ENCODE measurements around the gene FBXO30.

Gene FBXO30

GRCh38 chr6:145836772-145837171 is 22.2 kb upstream of the FBXO30 start (continued):
- TF ChIP-seq ZFP69B (tag by site-specific recombination; IDR thresholded peaks at IDR 0.05) (no peak), ZNF791 (tag by site-specific recombination; IDR thresholded peaks at IDR 0.05) (no peak), SALL2 (tag by site-specific recombination; IDR thresholded peaks at IDR 0.05; ENCODE audit: borderline replicate concordance) (no peak), HOXA7 (CRISPR knock-in tag; IDR thresholded peaks at IDR 0.05; ENCODE audit: borderline replicate concordance) (no peak), ZNF548 (tag by site-specific recombination; IDR thresholded peaks at IDR 0.05) (no peak), ZSCAN23 (tag by site-specific recombination; IDR thresholded peaks at IDR 0.05) (no peak), ZFP37 (tag by site-specific recombination; IDR thresholded peaks at IDR 0.05) (no peak)

DNA sequence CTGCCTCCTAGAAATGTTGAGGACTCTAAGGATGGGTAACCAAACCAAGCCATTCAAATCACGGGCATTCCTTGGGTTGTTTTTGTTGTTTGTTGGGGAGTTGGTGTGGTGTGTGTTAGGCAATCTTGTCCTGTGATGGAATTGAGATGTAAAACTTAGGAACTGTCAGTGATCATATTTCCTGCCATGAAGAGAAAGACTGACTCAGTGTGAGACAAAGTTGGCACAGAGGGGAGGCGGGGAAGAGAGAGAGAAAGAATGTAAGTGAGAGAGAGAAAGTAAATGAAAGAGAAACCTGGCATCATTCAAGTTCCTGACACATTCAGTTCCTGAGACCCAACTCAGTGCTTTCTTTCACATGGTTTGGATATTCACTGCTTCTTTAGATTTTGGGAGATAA is 21.6 kb upstream of the FBXO30 start:
- no peak overlapping the region for H3K4me3 ChIP-seq (ENCODE audit: low read depth, low read length)
- ChIA-PET POLR2A (no interaction called here), CTCF (interaction anchor here (0.7 kb wide), 1 partner anchor 1515 kb away, joined by 3 read pairs; no protein-coding TSS in a partner anchor)
- H3K4me1 ChIP-seq (ENCODE audit: control insufficient read depth, insufficient read depth, low read length), result no peaks in the 10 kb centered on the region
- H3K27ac ChIP-seq (ENCODE audit: extremely low read depth, low read depth, low read length), result no peak overlapping the region
- TF ChIP-seq ZSCAN4 (tag by site-specific recombination; IDR thresholded peaks at IDR 0.05) (no peak), PRDM1 (tag by site-specific recombination; IDR thresholded peaks at IDR 0.05) (0 out of 2 replicates have a peak, but pooled peaks have one; percentile 53), ZNF677 (tag by site-specific recombination; IDR thresholded peaks at IDR 0.05) (no peak), ZNF148 (tag by site-specific recombination; IDR thresholded peaks at IDR 0.05; ENCODE audit: borderline replicate concordance) (no peak), SETDB1 (IDR thresholded peaks at IDR 0.05; ENCODE audit: insufficient read length, low read length) (no peak)
- TF ChIP-seq, protein P1, sequence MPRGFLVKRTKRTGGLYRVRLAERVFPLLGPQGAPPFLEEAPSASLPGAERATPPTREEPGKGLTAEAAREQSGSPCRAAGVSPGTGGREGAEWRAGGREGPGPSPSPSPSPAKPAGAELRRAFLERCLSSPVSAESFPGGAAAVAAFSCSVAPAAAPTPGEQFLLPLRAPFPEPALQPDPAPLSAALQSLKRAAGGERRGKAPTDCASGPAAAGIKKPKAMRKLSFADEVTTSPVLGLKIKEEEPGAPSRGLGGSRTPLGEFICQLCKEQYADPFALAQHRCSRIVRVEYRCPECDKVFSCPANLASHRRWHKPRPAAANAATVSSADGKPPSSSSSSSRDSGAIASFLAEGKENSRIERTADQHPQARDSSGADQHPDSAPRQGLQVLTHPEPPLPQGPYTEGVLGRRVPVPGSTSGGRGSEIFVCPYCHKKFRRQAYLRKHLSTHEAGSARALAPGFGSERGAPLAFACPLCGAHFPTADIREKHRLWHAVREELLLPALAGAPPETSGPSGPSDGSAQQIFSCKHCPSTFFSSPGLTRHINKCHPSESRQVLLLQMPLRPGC (tag by site-specific recombination; IDR thresholded peaks at IDR 0.05), result no peak
- no peaks in the 10 kb centered on the region for H3K36me3 ChIP-seq (ENCODE audit: control insufficient read depth in 2 of 2, insufficient read depth in 1 of 2, low read length in 2 of 2)
- no peaks in the 10 kb centered on the region for H3K9me3 ChIP-seq (ENCODE audit: control insufficient read depth, insufficient read depth, low read depth, low read length)

DNA sequence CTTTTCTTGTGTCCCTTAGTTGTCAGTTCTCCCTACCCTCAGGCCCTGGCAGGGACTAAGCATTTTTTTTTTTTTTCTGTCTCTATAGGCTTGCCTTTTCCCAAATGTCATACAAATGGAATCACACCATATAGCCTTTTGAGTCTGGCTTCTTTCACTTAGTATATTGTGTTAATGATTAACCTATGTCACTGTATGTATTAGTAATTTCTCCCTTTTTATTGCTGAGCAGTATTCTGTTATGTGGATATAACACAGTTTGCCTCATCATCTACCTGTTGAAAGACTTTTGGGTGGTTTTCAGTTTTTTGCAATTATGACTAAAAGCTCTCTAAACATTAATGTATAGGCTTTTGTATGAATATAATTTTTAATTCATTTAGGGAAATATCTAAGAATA is 16.0 kb upstream of the FBXO30 start:
- H3K4me1 ChIP-seq (ENCODE audit: control insufficient read depth, insufficient read depth, low read length), result no peaks in the 10 kb centered on the region
- no peak overlapping the region for H3K4me3 ChIP-seq (ENCODE audit: low read depth, low read length)
- no peak overlapping the region for H3K27ac ChIP-seq (ENCODE audit: extremely low read depth, low read depth, low read length)
- TF ChIP-seq PATZ1 (tag by site-specific recombination; IDR thresholded peaks at IDR 0.05) (no peak), ZNF404 (tag by site-specific recombination; IDR thresholded peaks at IDR 0.05) (no peak), GLIS1 (tag by site-specific recombination; IDR thresholded peaks at IDR 0.05) (no peak), ZNF530 (tag by site-specific recombination; IDR thresholded peaks at IDR 0.05; ENCODE audit: low read depth) (no peak), ZIC2 (tag by site-specific recombination; IDR thresholded peaks at IDR 0.05) (no peak), ZNF423 (tag by site-specific recombination; IDR thresholded peaks at IDR 0.05) (no peak), ZSCAN23 (tag by site-specific recombination; IDR thresholded peaks at IDR 0.05) (no peak), ZNF391 (tag by site-specific recombination; IDR thresholded peaks at IDR 0.05; ENCODE audit: borderline replicate concordance, low read depth) (no peak), HOXD13 (CRISPR knock-in tag; IDR thresholded peaks at IDR 0.05; ENCODE audit: borderline replicate concordance) (no peak), ZNF24 (tag by site-specific recombination; IDR thresholded peaks at IDR 0.05) (no peak), ZNF629 (tag by site-specific recombination; IDR thresholded peaks at IDR 0.05) (no peak), ZNF701 (tag by site-specific recombination; IDR thresholded peaks at IDR 0.05) (no peak), ZNF133 (tag by site-specific recombination; IDR thresholded peaks at IDR 0.05) (no peak), ZBTB8A (tag by site-specific recombination; IDR thresholded peaks at IDR 0.05) (no peak), YY1 (tag by site-specific recombination; IDR thresholded peaks at IDR 0.05) (no peak), ZNF548 (tag by site-specific recombination; IDR thresholded peaks at IDR 0.05) (no peak)
- no peaks in the 10 kb centered on the region for H3K9me3 ChIP-seq (ENCODE audit: control insufficient read depth, insufficient read depth, low read depth, low read length)
- no peaks in the 10 kb centered on the region for H3K36me3 ChIP-seq (ENCODE audit: control insufficient read depth in 2 of 2, insufficient read depth in 1 of 2, low read length in 2 of 2)
- POLR2A ChIA-PET, result interaction anchor here (1.1 to 1.9 kb wide), 2 partner anchors 15 to 16 kb away, joined by 4 to 6 read pairs; partner anchors contain the start of gene FBXO30
- CTCF ChIA-PET, result interaction anchor here (0.8 kb wide), 1 partner anchor 97 kb away, joined by 5 read pairs; no protein-coding TSS in a partner anchor

Measured in HEK293 (cell line).